GM19035 (cell line): Measurements from ENCODE around the gene RNF212.
"Not testable (repeated sequence)": the region's sequence is repeated elsewhere in the genome, so short reads cannot be mapped to it uniquely, and the experiment has no call there.

Experiments used
- ATAC-seq: cut with Tn5 transposase; IDR thresholded peaks from one replicate; pipeline ENCODE4 v1.9.1; 2021; ENCODE audit not compliant: unreplicated experiment

RNF212 gene, protein sequence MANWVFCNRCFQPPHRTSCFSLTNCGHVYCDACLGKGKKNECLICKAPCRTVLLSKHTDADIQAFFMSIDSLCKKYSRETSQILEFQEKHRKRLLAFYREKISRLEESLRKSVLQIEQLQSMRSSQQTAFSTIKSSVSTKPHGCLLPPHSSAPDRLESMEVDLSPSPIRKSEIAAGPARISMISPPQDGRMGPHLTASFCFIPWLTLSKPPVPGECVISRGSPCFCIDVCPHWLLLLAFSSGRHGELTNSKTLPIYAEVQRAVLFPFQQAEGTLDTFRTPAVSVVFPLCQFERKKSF

DNA sequence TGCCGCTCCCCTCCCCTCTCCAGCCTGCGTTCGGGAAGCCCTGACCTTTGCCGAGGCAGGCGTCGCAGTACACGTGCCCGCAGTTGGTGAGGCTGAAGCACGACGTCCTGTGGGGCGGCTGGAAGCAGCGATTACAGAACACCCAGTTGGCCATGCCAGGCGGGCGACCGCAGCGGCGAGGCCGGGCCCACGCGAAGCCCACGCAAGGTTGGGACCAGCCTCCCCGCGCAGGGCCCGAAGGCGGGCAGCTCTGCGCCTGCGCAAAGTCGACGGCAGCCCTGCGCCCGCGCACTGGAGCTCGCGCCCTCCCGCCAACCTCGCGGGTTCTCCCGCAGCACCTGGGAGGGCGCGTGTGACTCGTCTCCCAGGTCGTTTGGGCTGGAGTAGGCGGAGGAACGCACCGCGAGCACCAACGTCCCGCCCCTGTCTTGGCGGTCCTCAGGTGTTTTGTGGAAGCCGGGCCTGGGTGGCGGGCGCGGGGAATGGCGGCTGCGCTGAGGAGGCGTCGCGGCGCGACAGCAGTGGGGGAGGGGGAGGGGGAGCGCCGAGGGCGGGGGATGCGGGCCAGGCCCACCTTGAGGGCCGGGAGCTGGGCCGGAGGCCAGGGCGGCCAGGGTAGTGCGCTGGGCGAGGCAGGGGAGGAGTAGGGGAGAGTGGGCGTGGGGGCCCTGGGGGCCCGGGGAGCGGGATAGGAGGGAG is at the start of gene RNF212:
Gene RNF212 (minus strand): TSS at position 254 of the 699 bp plus-strand sequence. CDS start 100 bp downstream, at position 154.
- ATAC-seq, result no peak

- ATAC-seq, result no peak
These were observed 47.0 kb upstream of the RNF212 start for GRCh38 chr4:1160351-1160750.

DNA sequence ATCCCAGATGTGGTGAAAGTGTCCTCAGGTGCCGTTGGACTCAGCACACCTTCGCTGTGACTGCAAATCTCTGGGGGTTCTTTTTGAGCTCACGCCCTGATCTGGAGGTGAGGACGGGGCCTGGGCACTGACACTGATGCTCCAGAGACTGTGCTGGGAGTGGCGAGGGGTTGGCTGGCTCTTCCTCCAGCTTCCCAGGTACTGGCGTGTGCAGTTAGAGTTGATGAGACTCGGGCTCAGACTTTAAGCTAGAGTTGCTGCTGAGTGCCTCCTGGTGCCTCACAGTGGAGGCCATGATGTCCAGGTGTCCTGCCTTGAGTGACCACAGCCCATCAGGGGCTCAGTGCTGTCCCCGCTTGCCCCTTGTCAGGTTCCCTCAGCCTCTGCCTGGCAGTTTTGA is 42.7 kb upstream of the RNF212 start:
- no peak for ATAC-seq

DNA sequence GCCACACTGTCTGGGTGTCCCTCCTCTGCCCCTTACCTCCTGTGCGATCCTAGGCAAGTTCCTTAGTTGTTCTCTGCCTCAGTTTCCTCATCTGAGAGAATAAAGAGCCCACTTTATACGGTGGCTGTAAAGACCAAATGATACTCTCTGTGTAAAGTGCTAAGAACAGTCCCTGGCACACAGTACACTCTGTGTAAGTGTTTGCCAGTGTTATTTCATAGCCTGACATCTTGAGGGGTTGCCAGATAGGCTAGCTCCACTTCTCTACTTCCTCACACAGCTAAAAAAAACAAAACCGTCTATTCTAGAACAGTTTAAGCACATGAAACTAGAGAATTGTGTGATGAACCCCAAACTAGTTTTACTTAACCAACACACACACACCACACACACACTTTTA is 42.0 kb upstream of the RNF212 start:
- no peak for ATAC-seq

- no peak for ATAC-seq
These were observed 41.3 kb upstream of the RNF212 start for GRCh38 chr4:1154523-1155182.

DNA sequence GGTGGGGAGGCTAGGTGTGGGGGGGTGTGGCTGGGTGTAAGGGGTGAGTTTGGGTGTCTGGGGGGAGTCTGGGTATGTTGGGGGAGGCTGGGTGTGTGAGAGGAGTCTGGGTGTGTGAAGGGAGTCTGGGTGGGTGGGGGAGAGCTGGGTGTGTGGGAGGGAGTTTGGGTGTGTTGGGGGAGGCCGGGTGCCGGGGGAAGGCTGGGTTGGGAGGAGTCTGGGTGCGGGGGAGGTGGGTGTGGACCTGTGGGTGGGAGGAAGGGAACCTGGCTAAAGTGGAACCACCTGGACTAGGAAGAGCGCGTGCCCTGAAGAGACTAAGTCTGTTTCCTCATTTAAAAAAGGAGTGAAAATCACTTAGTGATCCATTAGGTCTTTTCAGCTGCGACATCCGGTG is 40.8 kb upstream of the RNF212 start:
- no peak for ATAC-seq

DNA sequence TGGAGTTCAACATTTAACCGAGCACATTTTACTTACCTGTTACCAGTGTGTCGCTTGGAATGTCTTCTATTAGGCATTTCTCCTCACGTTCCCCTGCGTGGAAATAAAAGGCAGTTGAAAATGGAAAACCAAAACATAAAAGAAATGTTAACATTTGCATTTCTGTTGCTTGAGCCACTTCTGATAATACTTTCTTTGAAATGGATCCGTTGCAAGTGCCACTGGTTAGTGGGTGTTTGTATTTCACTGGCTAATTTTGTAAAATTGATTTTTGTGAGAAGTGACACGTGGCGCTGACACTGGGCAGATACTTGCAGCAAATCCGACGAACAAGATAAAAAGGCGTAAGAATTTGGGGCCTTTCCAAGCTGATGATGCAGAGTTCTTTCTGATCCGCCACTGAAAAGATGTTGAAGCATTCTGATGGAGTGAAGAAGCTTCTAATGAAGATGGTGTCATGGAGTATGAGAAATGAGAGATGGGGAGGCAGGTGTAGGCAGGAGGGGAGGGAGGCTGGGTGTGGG is 40.3 kb upstream of the RNF212 start:
- ATAC-seq, result no peak

GRCh38 chr4:1152290-1152689 is 38.9 kb upstream of the RNF212 start:
- ATAC-seq, result no peak

GRCh38 chr4:1151541-1151940 is 38.2 kb upstream of the RNF212 start:
- ATAC-seq, result no peak

DNA sequence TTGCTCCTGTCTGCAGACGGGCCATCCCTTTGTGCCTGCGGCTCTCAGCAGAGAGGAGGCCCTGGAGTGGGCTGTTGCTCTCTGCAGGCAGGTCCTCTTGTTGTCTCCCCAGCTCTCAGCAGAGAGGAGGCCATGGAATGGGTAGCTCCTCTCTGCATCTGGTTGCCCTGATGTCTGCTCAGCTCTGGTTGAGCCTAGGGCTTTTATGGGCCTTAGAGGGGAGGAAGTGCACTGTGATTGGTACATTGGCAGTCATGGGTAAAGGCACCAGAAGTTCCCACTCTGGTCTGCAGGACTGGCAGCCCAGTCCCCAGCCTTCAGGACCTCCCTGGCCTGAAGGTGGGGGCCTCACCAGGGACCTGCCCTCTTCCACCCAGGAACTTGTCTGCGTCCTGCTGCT is 37.5 kb upstream of the RNF212 start:
- ATAC-seq, result no peak

DNA sequence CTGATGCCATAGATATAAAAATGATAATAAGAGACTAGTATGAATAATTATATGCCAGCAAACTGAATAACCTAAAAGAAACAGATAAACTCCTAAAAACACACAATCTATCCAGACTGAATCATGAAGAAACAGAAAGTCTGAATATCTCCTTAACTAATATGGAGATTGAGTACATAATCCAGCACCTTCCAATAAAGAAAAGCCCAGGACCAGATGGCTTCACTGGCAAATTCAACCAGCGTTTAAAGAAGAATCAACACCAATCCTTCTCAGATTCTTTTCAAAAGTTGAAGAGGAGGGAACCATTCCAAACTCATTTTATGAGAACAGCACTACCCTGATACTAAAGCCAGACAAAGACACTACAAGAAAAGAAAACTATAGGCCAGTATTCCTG is 26.5 kb upstream of the RNF212 start:
- ATAC-seq, result no peak

GRCh38 chr4:1137850-1138249 is 24.5 kb upstream of the RNF212 start:
- ATAC-seq, result no peak

GRCh38 chr4:1137063-1137776 is 23.9 kb upstream of the RNF212 start:
- no peak for ATAC-seq

DNA sequence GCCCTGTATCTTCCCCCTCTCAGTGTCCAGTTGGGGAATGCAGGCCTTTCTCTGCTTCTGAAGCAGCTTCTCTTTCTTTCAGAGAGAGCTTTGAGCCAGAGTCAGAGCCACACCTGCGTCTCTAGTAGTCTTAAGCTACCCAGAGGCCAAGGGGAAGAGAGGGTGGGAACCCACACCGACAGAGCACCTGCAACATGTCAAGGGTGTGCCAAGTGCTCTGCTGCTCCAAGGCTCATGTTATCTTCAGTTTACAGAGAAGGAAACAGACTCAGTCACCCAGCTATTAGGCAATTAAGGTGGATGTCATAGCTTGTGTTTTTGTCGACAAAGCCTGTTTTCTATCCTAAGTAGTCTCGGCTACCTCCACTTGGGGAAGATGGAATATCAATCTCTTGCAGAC is 22.7 kb upstream of the RNF212 start:
- no peak for ATAC-seq

- ATAC-seq, result no peak
These were observed 19.7 kb upstream of the RNF212 start for GRCh38 chr4:1133033-1133432.

DNA sequence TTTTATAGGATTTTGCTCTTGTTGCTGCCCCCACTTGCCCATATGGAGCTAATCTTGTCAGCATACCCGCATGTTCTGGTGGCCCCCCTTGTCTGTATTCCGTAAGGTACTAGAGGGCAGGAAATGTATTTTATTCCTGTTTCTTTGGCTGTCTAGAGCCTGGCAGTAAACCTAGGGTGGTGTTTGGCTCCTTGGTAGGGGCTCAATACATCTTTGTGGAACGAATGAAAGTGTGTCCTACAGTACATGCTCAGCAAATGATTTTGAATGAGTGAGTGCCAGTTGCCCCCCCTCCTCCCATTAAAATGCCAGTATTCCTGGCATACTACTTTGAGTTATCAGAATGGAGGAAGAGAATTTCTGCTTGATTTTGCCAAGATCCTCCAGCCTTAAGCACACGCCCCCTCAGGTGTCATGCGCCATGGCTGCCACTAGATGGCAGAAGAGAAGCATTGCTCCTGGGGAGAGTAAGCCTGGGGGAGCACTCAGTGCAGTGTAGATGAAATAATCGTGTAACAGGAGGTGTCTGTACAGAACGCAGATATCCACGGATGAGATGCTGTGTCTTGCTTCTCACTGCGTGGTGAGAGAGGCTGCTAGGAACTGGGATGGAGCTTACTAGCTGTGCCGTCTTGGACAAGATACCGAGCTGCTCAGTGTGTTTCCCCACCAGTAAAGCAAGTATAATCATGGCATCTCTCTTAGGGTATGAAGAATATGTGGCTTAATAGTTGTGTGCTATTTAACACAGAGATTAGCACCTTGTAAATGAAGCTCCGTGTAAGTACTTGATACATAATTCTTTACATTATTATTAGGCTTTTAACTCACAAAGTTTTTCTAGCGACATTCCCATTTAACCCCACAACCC is 17.2 kb upstream of the RNF212 start:
- peak; percentile 87 for ATAC-seq

GRCh38 chr4:1126506-1126905 is 13.1 kb upstream of the RNF212 start:
- ATAC-seq, result no peak

- ATAC-seq, result not testable (repeated sequence)
These were observed 12.1 kb upstream of the RNF212 start for GRCh38 chr4:1125466-1125865.

DNA sequence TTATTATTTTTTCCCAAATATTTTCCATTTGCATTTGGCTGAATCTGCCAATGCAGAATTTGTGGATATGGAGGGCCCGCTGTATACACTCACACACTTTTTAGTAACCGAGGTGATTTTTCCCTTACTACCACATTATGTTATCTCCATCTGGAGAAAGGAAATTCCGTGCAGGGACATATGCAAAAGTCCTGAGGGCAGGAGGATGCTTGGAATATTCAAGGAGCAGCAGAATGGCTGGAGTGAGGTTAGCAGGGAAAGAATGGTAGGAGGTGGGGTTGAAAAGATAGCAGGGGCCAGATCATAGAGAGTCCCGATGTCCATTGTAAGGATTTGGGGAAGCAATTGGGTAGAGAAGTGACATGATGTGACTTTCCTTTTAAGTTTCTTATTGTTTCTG is 11.5 kb upstream of the RNF212 start:
- no peak for ATAC-seq

- ATAC-seq, result no peak
These were observed 9.1 kb upstream of the RNF212 start for GRCh38 chr4:1122505-1122904.
